ENCODE measurements around the gene RPRD2.

Gene RPRD2

DNA sequence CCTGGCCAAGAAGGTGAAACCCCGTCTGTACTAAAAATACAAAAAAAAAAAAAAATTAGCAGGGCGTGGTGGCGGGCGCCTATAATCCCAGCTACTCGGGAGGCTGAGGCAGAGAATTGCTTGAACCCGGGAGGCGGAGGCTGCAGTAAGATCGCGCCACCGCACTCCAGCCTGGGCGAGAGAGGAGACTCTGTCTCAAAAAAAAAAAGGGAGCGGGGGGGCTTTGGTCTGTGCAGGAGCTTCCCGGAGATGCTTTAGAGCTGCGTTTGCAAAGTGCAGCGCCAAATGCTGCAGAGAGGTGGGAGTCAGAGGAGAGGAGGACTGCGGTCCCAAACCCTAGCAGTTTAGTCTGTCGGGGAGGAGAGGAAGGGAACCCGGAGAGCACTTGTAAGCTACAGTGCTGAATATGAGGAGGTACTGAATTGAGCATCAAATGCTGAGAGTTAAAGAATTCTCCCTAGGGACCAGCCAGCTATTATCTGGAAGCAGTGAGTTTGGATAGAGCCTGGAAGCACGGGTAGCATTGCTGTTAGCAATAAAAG lies 152.2 kb downstream of the RPRD2 start:
- no peak for DNase-seq

- no peak for DNase-seq
These were observed 152.7 kb downstream of the RPRD2 start for GRCh38 chr1:150516616-150517015.

DNA sequence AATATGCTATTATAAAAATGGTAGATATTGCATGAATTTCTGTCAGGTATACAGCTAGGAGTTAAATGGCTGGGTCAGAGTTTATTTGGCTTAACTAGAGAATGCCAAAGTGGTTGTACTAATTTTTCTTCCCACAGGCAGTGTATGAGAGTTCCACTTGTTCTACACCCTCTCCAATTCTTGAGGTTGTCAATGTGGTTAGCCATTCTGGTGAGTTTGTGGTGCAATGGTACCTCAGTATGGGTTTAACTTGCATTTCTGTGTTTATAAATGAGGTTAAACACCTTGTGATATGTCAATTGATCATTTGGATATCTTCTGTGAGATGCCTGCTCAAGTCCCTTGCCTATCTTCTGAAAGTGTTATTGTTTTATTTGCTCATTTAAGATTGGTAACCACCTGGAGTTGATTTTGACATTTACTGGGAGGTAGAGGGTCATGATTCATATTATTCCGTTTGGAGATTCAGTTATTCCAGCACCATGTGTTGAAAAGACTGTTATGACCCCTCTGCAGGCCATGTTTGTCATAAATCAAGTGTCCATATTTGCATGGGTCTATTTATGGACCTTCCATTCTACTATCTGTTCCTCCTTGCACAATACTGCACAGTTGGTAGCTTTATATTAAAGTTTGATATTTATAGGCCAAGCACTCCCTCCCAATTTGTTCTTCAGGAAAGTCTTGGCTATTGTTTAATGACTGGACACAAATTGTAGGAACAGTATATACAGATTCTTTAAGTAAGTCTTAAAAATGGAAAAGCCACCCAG lies 157.4 kb downstream of the RPRD2 start:
- DNase-seq = no peak

DNA sequence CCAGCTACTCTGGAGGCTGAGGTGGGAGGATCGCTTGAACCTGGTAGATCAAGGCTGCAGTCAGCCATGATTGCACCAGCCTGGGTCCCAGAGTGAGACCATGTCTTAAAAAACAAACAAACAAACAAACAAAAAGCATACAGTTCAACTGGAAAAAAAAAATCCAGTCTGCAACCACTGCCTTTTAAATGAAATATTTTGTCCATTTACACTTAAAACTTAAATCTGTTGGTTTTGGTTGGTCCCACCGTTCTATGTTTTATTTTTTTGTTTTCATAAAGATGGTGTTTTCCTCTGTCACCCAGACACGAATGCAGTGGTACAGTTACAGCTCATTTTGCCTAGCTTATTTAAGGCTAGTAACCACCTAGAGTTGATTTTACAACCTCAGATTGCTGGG lies 161.4 kb downstream of the RPRD2 start:
- DNase-seq = no peak

All from activated CD4-positive, alpha-beta T cell treated with anti-CD3 and anti-CD28 coated beads for 1 hour (primary cell).